GM19463 (cell line): Measurements from ENCODE around the gene SDHD.

Experiments
- ATAC-seq: cut with Tn5 transposase; IDR thresholded peaks from one replicate; pipeline ENCODE4 v1.9.1; 2021; ENCODE audit warnings: mild to moderate bottlenecking, moderate library complexity; ENCODE audit not compliant: unreplicated experiment

Gene SDHD

GRCh38 chr11:112100462-112100861, 13.8 kb downstream of the SDHD start:
- ATAC-seq: no peak

GRCh38 chr11:112103446-112103845, 16.8 kb downstream of the SDHD start:
- ATAC-seq: no peak

- no peak for ATAC-seq
These were observed 19.4 kb downstream of the SDHD start for GRCh38 chr11:112106070-112106469.

- no peak for ATAC-seq
These were observed 27.1 kb downstream of the SDHD start for GRCh38 chr11:112113539-112114457.

GRCh38 chr11:112114460-112114859, 27.8 kb downstream of the SDHD start:
- ATAC-seq: no peak

- ATAC-seq: no peak
These were observed 28.7 kb downstream of the SDHD start for GRCh38 chr11:112115386-112115785.

GRCh38 chr11:112118176-112118575, 31.5 kb downstream of the SDHD start:
- no peak for ATAC-seq

- no peak for ATAC-seq
These were observed 35.4 kb downstream of the SDHD start for GRCh38 chr11:112121981-112122615.

GRCh38 chr11:112123129-112123528, 36.5 kb downstream of the SDHD start:
- ATAC-seq: no peak

- no peak for ATAC-seq
These were observed 40.4 kb downstream of the SDHD start for GRCh38 chr11:112127056-112127455.

GRCh38 chr11:112128483-112129121, 41.9 kb downstream of the SDHD start:
- ATAC-seq: no peak

GRCh38 chr11:112129656-112130055, 43.0 kb downstream of the SDHD start:
- ATAC-seq: no peak

- no peak for ATAC-seq
These were observed 46.1 kb downstream of the SDHD start for GRCh38 chr11:112132737-112133136.

- ATAC-seq: no peak
These were observed 47.8 kb downstream of the SDHD start for GRCh38 chr11:112134473-112134872.

GRCh38 chr11:112143597-112143996, 56.9 kb downstream of the SDHD start:
- no peak for ATAC-seq
